GM19468 (cell line): ENCODE data around the gene PANK4.

Experiments
- ATAC-seq: cut with Tn5 transposase; IDR thresholded peaks from one replicate; pipeline ENCODE4 v1.9.1; 2021; ENCODE audit warnings: mild to moderate bottlenecking, moderate library complexity, moderate number of reproducible peaks; ENCODE audit not compliant: unreplicated experiment; ENCODE audit errors: extremely low read depth

The PANK4 gene

GRCh38 chr1:2546515-2547209 lies 20.3 kb upstream of the PANK4 start:
- no peak for ATAC-seq

GRCh38 chr1:2545754-2546514 lies 19.5 kb upstream of the PANK4 start:
- ATAC-seq, result no peak

DNA sequence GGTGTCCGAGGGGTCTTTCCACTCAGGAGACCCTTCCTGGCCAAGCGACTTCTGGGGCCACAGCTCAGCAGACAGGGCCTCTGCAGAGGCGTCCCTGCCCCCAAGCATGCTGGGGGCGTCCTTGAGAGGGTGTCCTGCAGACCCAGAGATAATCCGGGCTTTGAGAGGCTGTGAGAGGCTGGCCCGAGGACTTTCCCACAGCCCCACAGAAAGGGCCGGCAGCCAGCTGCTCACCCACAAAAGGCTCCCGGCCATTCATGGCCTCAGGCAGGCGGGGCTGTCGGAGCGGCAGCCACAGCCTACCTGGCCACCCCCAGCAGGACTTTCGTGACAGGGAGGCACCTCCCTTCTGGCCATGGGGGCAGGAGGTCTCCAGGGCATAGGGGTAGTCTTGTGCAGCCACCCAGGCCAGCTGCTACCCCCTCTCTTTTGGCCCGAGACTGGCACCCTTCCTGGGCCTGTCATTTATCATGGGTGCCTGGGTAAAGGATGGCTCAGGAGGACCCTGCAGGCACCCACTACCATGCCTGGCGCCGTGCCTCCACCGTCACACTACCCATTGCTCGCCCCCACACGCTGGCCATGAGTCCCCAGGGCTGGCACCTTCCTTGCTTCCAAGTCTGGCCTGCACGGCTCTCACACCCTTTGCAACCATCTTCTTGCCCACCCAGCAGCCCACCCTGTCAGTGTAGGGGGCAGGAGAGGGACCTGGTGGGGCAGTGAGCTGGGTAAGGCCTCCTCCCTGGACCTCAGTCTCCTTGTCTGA lies 18.7 kb upstream of the PANK4 start:
- ATAC-seq, result no peak

- no peak for ATAC-seq
Measured at GRCh38 chr1:2544093-2544874, 17.9 kb upstream of the PANK4 start.

DNA sequence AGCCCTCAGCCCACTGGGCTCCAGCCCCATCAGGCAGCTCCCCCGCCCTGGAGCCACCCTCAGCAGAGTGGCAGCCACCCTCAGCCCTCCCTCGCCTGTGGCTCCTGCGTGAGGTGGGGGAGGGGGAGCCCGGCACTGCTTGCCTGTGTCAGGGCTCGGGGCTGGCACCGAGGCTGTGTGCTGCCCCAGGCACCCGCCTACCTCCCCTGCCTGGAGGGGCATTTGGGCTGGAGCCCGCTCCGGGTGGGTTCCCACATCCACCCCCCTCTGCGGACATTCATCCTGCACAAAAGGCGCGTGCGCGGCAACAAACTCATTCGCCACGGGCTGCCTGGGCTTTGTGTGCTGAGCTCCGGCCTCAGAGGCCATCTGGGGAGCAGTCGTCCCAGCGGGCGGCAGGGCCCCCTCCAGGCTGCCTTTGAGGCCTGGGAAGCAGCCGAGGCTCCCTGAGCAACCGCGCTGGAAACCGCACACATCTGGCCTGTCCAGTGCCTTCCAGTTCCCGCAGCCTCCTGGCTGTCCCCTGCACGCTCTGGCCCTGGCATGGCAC lies 17.2 kb upstream of the PANK4 start:
- ATAC-seq, result no peak

DNA sequence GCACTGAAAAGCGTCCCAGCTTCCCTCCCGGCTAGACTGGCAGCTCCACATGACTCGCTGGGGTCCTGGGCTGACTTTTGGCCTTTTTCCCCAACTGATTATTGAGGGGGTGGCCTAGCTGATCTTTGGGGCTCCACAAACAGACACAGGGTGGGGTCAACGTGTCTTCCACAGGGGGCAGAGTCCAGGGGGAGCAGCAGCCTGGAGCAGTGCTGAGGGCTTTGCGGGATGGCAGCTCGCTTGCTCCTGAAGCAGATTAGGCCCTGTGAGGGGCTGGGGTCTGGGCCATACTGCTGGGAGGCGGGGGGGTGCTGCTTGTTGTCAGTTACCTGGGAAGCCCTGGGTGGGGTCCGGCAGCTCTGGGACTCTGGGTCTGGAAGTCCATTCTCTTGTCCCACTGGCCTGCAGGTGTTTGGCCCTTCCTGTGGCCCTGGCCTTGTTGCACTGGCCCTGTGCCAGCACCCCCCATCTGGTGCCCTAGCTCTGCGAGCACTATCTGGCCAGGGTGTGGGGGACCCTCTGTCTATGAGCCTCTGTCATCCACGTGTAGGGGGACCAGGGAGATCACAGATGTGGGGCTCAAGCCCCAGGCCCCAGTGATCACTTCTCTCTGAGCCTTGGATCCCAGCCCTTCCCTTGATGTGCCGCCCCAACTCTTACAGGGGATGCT lies 16.0 kb upstream of the PANK4 start:
- ATAC-seq, result no peak

GRCh38 chr1:2541619-2542245 lies 15.3 kb upstream of the PANK4 start:
- no peak for ATAC-seq

DNA sequence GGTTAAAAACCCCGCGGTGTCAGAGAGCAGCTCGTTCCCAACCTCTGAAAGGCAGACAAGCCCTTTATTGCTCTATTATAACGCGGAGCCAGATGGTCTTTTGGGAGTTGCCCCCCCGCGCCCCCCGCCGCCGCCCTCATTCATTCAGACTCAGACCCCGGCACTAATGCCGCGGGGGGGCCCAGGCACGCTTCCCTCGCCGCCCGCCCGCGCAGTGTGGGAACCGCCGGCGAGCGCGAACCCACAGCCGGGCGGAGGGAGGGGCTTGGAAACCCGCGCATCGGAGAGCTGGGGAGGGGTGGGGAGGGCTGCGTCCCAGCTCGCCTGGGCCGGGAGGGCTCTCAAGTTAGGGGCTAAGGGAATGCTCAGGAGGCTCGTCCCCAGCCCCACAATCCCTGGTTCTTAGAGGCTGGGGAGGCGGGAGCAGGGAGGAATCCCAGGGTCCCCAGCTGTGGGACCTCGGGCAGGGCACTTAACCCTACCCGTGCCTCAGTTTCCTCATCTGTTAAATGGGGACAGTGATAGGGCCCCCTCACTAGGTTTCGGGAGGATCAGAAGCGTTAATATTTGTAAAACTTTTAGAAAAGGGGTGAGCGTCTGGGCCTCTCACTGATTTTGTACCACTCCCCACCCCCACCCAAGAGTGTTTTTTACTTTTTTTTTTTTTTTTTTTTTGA lies 14.6 kb upstream of the PANK4 start:
- ATAC-seq, result no peak

DNA sequence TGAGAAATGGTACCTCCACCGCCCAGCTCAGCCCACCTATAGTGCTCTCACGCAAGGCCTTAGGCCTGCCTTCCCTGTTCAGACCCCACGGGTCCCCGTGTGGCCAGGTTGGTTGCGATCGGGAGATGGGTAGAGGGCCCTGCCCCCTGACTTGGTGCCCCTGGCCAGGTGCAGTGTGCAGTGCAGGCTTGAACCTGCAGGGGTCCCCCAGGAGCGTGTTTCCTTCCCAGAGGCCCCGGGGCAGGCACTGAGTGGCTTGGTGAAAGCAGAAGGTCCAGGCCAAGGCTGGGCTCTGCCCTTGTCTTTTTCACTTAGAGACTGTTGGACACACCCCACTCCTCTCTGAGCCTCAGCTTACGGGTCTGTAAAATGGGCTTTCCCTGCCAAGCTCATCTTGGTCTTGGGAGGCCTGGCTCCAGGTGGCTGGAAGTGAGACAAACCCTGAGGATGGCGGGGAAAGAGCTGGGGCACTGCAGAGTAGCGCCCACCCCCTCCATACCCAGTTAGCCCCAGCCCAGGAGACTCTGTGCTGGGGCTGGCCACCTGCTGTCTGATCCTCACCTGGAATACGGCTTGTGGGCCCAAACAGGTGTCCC lies 13.0 kb upstream of the PANK4 start:
- ATAC-seq, result no peak

GRCh38 chr1:2538872-2539271 lies 12.5 kb upstream of the PANK4 start:
- ATAC-seq, result no peak

GRCh38 chr1:2538376-2538775 lies 12.0 kb upstream of the PANK4 start:
- no peak for ATAC-seq

DNA sequence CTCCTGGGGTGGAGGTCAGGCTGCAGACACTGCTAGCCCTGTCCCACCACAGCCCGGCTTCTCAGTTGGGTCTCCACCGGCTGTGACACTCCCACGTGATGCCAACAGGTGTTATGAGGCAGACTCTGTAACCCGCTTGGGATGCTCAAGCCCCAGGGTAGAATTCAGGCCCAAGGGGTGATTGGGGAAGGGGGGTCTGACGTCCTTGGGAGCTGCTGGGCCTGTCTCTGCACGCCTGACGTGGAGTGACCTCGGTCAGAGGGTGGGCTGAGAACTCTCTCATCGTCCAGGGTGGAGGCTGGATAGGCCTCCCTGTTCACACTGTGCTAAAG lies 11.4 kb upstream of the PANK4 start:
- no peak for ATAC-seq

- no peak for ATAC-seq
Measured at GRCh38 chr1:2535981-2536380, 9.6 kb upstream of the PANK4 start.

GRCh38 chr1:2535455-2535854 lies 9.1 kb upstream of the PANK4 start:
- no peak for ATAC-seq

GRCh38 chr1:2534687-2535441 lies 8.5 kb upstream of the PANK4 start:
- no peak for ATAC-seq

DNA sequence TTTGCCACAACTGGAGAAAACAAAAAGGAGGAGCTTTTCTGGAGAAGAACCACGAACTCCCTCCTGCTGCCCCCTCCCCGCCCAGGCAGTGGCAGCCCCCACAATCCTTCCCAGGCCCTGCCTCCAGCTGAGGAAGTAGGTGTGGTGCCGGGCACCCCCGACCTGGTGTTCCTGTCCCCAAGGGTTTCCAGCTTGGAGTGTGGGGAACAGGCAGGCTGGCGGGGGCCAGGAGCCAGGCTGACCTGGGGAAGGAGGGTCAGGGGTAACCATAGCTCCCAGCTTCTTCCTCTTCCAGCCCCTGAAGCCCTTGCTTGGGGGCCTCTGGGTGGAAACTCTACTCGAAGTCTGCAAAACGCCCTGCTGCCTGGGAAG lies 7.9 kb upstream of the PANK4 start:
- no peak for ATAC-seq

- ATAC-seq, result no peak
Measured at GRCh38 chr1:2533365-2533764, 7.0 kb upstream of the PANK4 start.
